ENCODE results near the gene FOXP4.

The FOXP4 gene

GRCh38 chr6:41633056-41633634 is 87.0 kb downstream of the FOXP4 start:
- H3K4me1 ChIP-seq (ENCODE audit: control insufficient read depth, insufficient read depth, low read length, poor library complexity, severe bottlenecking), result peaks cover 24% of the 10 kb centered on the region
- no peak overlapping the region for H3K27ac ChIP-seq (ENCODE audit: low read depth, low read length, severe bottlenecking)
- H3K9me3 ChIP-seq (ENCODE audit: control insufficient read depth, low read length), result no peaks in the 10 kb centered on the region
- WGBS, 2 experiments (ENCODE audit: insufficient coverage in 2 of 2), result 76% methylated on average over 2 of the region's 2 CpGs
- no peaks in the 10 kb centered on the region for H3K36me3 ChIP-seq (ENCODE audit: control insufficient read depth, insufficient read depth, low read length)
- H3K4me3 ChIP-seq (ENCODE audit: extremely low read depth, insufficient read depth, low read length, poor library complexity, severe bottlenecking), result no peak overlapping the region

- WGBS, 2 experiments (ENCODE audit: insufficient coverage in 2 of 2), result 0 to 41% methylated on average over 1 to 4 of the region's 4 CpGs
- peaks cover 6% of the 10 kb centered on the region for H3K36me3 ChIP-seq (ENCODE audit: control insufficient read depth, insufficient read depth, low read length)
- peak overlapping the region; percentile 49 for H3K27ac ChIP-seq (ENCODE audit: low read depth, low read length, severe bottlenecking)
- no peaks in the 10 kb centered on the region for H3K9me3 ChIP-seq (ENCODE audit: control insufficient read depth, low read length)
- peaks cover 27% of the 10 kb centered on the region for H3K4me1 ChIP-seq (ENCODE audit: control insufficient read depth, insufficient read depth, low read length, poor library complexity, severe bottlenecking)
- no peak overlapping the region for H3K4me3 ChIP-seq (ENCODE audit: extremely low read depth, insufficient read depth, low read length, poor library complexity, severe bottlenecking)
Observed at GRCh38 chr6:41634657-41635056, 88.5 kb downstream of the FOXP4 start.

- 88 to 90% methylated on average over 4 of the region's 6 CpGs for WGBS, 2 experiments (ENCODE audit: insufficient coverage in 2 of 2)
- Histone ChIP-seq H3K4me1 (ENCODE audit: control insufficient read depth, insufficient read depth, low read length, poor library complexity, severe bottlenecking) (peaks cover 34% of the 10 kb centered on the region), H3K27ac (ENCODE audit: low read depth, low read length, severe bottlenecking) (peak overlapping the region; percentile 49), H3K9me3 (ENCODE audit: control insufficient read depth, low read length) (no peaks in the 10 kb centered on the region), H3K36me3 (ENCODE audit: control insufficient read depth, insufficient read depth, low read length) (peaks cover 14% of the 10 kb centered on the region), H3K4me3 (ENCODE audit: extremely low read depth, insufficient read depth, low read length, poor library complexity, severe bottlenecking) (no peak overlapping the region)
Observed at GRCh38 chr6:41635365-41635764, 89.2 kb downstream of the FOXP4 start.

- no peaks in the 10 kb centered on the region for H3K9me3 ChIP-seq (ENCODE audit: control insufficient read depth, low read length)
- 4 to 5% methylated on average over 14 to 29 of the region's 31 CpGs for WGBS, 2 experiments (ENCODE audit: insufficient coverage in 2 of 2)
- peak overlapping the region; percentile 83 for H3K27ac ChIP-seq (ENCODE audit: low read depth, low read length, severe bottlenecking)
- peaks cover 28% of the 10 kb centered on the region for H3K36me3 ChIP-seq (ENCODE audit: control insufficient read depth, insufficient read depth, low read length)
- H3K4me3 ChIP-seq (ENCODE audit: extremely low read depth, insufficient read depth, low read length, poor library complexity, severe bottlenecking), result peak overlapping the region; percentile 90
- H3K4me1 ChIP-seq (ENCODE audit: control insufficient read depth, insufficient read depth, low read length, poor library complexity, severe bottlenecking), result peaks cover 49% of the 10 kb centered on the region
Observed at GRCh38 chr6:41636833-41637193, 90.6 kb downstream of the FOXP4 start.

- H3K4me3 ChIP-seq (ENCODE audit: extremely low read depth, insufficient read depth, low read length, poor library complexity, severe bottlenecking), result peak overlapping the region; percentile 90
- peaks cover 34% of the 10 kb centered on the region for H3K36me3 ChIP-seq (ENCODE audit: control insufficient read depth, insufficient read depth, low read length)
- H3K9me3 ChIP-seq (ENCODE audit: control insufficient read depth, low read length), result no peaks in the 10 kb centered on the region
- H3K4me1 ChIP-seq (ENCODE audit: control insufficient read depth, insufficient read depth, low read length, poor library complexity, severe bottlenecking), result peaks cover 54% of the 10 kb centered on the region
- H3K27ac ChIP-seq (ENCODE audit: low read depth, low read length, severe bottlenecking), result peak overlapping the region; percentile 83
- WGBS, 2 experiments (ENCODE audit: insufficient coverage in 2 of 2), result 2% methylated on average over 41 to 51 of the region's 54 CpGs
Observed at GRCh38 chr6:41637194-41638001, 91.2 kb downstream of the FOXP4 start.

GRCh38 chr6:41638002-41638934 is 92.1 kb downstream of the FOXP4 start, which contains the start of gene MDFI:
TSS of gene MDFI (plus strand) at chr6:41638468. CDS start at chr6:41638750, 282 bp downstream.
- 0 to 1% methylated on average over 44 to 66 of the region's 86 CpGs for WGBS, 2 experiments (ENCODE audit: insufficient coverage in 2 of 2)
- H3K4me1 ChIP-seq (ENCODE audit: control insufficient read depth, insufficient read depth, low read length, poor library complexity, severe bottlenecking), result peaks cover 62% of the 10 kb centered on the region
- peak within 1 kb of the TSS; percentile 83 for H3K27ac ChIP-seq (ENCODE audit: low read depth, low read length, severe bottlenecking)
- peak within 1 kb of the TSS; percentile 90 for H3K4me3 ChIP-seq (ENCODE audit: extremely low read depth, insufficient read depth, low read length, poor library complexity, severe bottlenecking)
- no peaks in the 10 kb centered on the region for H3K9me3 ChIP-seq (ENCODE audit: control insufficient read depth, low read length)
- peaks cover 42% of the 10 kb centered on the region for H3K36me3 ChIP-seq (ENCODE audit: control insufficient read depth, insufficient read depth, low read length)

- WGBS, 2 experiments (ENCODE audit: insufficient coverage in 2 of 2), result 1 to 4% methylated on average over 12 to 22 of the region's 40 CpGs
- H3K9me3 ChIP-seq (ENCODE audit: control insufficient read depth, low read length), result no peaks in the 10 kb centered on the region
- H3K4me1 ChIP-seq (ENCODE audit: control insufficient read depth, insufficient read depth, low read length, poor library complexity, severe bottlenecking), result peaks cover 66% of the 10 kb centered on the region
- peak overlapping the region; percentile 90 for H3K4me3 ChIP-seq (ENCODE audit: extremely low read depth, insufficient read depth, low read length, poor library complexity, severe bottlenecking)
- H3K27ac ChIP-seq (ENCODE audit: low read depth, low read length, severe bottlenecking), result peak overlapping the region; percentile 69
- H3K36me3 ChIP-seq (ENCODE audit: control insufficient read depth, insufficient read depth, low read length), result peaks cover 48% of the 10 kb centered on the region
Observed at GRCh38 chr6:41638935-41639808, 93.0 kb downstream of the FOXP4 start.

- peaks cover 66% of the 10 kb centered on the region for H3K4me1 ChIP-seq (ENCODE audit: control insufficient read depth, insufficient read depth, low read length, poor library complexity, severe bottlenecking)
- H3K27ac ChIP-seq (ENCODE audit: low read depth, low read length, severe bottlenecking), result no peak overlapping the region
- H3K4me3 ChIP-seq (ENCODE audit: extremely low read depth, insufficient read depth, low read length, poor library complexity, severe bottlenecking), result peak overlapping the region; percentile 90
- peaks cover 54% of the 10 kb centered on the region for H3K36me3 ChIP-seq (ENCODE audit: control insufficient read depth, insufficient read depth, low read length)
- 8 to 20% methylated on average over 4 to 5 of the region's 8 CpGs for WGBS, 2 experiments (ENCODE audit: insufficient coverage in 2 of 2)
- H3K9me3 ChIP-seq (ENCODE audit: control insufficient read depth, low read length), result no peaks in the 10 kb centered on the region
Observed at GRCh38 chr6:41639809-41640371, 93.7 kb downstream of the FOXP4 start.

- peaks cover 59% of the 10 kb centered on the region for H3K36me3 ChIP-seq (ENCODE audit: control insufficient read depth, insufficient read depth, low read length)
- H3K4me1 ChIP-seq (ENCODE audit: control insufficient read depth, insufficient read depth, low read length, poor library complexity, severe bottlenecking), result peaks cover 66% of the 10 kb centered on the region
- peak overlapping the region; percentile 90 for H3K4me3 ChIP-seq (ENCODE audit: extremely low read depth, insufficient read depth, low read length, poor library complexity, severe bottlenecking)
- 73 to 84% methylated on average over 2 to 7 of the region's 7 CpGs for WGBS, 2 experiments (ENCODE audit: insufficient coverage in 2 of 2)
- no peak overlapping the region for H3K27ac ChIP-seq (ENCODE audit: low read depth, low read length, severe bottlenecking)
- no peaks in the 10 kb centered on the region for H3K9me3 ChIP-seq (ENCODE audit: control insufficient read depth, low read length)
Observed at GRCh38 chr6:41640426-41640825, 94.2 kb downstream of the FOXP4 start.
